Activated CD8-positive, alpha-beta memory T cell treated with anti-CD3 and anti-CD28 coated beads, Interleukin-2, amount 50 U/mL, for 1 hour (primary cell): ENCODE measurements around the gene KCNH5.

Experiments used
- DNase-seq: peaks from one replicate; pipeline ENCODE4 v3.0.0-alpha.2; 2020; ENCODE audit errors: extremely low read depth

KCNH5 gene

DNA sequence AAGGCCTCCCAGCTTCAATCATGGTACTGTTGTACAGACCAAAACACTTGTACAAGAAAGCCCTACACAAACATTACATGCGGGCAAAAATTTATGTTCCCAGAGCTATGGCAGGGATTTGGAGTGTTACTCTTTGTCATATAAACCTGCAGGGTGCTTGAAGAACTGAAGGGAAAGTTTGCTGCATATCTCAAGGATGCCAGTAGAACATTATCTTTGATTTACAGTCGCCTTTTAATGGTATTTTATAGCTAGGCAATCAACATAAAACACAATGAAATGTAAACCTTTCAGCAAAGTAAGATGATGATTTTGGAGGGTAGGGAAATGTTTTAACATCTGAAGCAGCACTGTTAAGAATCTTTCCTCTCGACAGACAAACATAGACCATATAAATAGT lies 305.6 kb downstream of the KCNH5 start:
- no peak for DNase-seq

DNA sequence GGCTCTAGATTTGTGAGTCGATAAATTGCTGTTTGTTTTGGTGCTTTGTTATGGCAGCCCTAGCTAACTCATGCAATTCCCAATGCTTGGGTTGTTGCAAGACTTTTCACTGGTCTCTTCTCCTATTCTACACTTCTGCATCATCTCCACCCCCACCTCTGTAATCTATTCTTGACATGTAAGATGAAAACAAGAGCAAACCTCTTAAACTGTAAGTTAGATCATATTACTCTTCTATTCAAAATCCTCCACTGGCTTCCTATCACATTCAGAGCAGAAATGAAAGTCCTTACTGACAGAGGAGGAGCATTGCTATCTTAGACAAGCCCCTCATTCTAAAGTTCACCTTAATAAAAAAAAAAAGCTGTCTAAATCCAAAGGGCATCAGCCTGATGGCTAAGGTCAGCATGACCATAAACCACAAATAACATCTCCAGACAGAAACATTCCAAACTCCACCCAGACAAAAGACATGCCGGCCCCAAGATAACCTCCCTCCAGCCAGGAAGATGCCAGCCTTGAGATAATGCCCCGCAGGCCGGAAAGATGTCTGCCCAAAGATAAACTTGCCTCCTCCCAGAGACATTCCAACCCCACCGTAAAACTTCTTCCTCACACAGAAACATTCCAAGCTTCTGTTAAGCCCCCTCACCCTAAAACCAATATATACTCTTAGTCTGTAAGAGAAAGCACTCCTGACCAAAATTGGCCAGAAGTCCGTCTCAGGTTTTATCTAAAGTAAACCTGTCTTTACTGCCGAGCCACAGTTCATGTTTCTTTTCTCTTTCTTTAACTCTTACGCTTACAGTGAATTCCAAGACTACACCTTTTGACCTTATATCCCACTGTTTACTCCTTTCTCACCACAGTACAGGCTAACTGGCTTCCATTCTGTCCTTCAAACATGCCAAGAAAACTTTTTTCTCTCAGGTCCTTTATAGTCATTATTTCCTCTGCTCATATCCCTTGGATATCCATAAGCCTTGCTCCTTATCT lies 308.9 kb downstream of the KCNH5 start:
- DNase-seq = no peak

DNA sequence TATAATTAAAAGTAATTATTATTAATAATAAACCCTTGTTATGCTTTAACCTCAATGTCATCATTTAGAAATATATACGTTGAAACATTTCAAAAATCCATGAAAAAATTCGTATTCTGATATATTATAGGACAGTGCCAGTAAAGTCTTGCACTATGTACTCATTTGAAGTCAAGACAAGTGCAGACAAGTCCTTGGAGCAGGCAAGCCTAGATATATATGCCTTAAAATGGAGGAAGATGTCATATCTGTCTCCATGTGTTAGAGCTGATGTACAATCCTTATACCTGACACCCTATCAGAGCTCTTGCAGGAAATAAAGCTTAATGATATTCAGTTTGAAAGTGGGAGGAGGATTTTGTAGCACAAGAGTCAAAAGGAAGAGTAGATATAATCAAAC lies 310.4 kb downstream of the KCNH5 start:
- no peak for DNase-seq

DNA sequence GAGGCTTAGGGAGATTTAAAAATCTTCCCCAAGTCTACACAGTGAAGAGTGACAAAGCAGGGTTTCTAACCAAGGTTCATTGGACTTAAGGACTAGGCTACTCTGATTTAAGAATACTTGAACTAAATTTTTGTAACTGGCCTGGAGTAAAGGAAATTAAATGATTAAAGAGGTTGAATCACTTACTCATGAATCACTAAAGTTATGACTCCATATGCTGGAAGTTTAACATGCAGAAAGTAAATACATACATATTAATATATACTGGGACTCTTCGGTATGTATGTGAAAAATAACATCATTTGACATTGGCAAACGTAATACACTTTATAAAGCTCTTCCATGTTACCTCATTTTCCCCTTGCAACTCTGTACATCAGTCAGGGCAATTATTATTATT lies 322.9 kb downstream of the KCNH5 start:
- no peak for DNase-seq

DNA sequence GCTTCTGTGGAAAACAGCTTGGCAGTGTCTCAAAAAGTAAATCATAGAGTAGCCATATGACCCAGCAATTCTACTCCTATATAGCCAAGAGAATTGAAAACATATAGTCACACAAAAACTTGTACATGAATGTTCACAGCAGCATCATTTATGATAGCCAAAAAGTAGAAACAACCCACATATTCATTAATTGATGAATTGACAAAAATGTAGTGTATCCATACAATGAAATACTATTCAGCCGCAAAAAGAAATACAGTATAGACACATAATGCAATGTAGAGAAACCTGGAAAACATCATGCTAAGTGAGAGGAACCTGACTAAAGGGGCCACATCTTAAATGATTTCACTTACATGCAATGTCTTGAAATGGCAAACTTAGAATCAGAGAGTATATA lies 326.6 kb downstream of the KCNH5 start:
- DNase-seq = no peak

DNA sequence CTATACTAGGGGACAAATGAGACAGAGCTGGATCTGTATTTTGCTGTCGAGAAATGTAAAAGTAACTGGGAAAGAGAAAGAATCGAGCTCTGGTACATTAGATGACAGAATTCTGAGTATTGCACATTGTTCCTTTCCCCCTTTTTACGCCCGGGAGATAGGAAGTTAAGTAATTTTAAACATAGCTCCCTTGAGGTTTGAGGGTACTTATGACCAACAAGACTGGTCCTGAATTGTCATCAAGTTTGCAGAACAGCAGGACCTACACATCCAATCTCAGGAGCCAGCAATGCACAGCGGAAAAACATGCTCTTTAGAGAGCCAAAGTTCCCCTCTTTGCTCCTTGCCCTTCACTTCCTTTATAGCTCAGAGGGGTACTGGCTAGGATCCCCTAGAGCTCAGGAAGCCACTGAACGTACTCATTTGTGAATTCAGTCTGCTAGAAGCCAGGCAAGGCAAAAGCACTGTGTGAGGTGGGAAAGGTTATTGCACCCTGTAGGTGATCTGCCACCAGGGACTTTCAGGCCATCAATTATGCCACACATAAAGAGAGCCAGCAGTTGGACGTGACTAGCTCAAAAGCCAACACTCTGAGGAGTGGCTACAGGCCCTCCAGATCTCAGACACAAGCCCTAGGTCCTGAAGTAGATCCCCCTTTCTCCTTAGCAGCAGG lies 333.8 kb downstream of the KCNH5 start:
- no peak for DNase-seq

DNA sequence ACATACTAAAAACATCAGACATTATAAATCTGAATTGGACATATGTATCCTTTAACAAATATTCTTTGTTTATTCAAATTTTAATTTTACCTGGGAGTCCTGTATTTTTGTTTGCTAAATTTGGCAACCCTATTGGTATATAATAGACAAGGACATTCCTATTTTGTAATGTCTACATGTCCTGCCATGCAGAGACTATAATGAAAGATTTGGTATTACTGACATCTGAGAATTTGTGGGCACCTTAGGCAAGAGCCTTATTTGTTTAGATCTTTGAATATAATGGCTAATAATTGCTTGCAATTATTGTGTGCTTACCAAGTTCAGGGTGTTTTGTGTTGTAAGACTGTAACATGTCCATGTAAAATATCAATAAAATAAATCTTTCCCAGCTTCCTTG lies 334.4 kb downstream of the KCNH5 start:
- no peak for DNase-seq

DNA sequence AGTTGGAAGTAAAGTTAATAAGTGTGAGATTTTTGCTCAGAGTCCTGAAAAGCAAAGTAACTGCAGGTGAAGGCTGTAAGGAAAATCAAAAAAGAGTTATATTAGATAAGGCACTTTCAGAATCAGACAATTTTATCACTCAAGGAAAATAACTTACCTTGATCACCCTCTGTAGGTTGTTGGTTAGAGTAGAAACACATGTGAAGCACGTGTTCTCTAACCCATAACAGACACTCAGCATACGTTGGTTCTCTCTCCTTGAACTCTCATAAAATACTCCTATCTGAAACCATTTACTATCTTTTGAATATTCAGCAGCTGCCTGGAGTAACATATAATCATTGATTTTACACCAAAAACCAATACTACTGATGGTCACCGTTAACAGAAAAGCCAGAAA lies 335.5 kb downstream of the KCNH5 start:
- no peak for DNase-seq

DNA sequence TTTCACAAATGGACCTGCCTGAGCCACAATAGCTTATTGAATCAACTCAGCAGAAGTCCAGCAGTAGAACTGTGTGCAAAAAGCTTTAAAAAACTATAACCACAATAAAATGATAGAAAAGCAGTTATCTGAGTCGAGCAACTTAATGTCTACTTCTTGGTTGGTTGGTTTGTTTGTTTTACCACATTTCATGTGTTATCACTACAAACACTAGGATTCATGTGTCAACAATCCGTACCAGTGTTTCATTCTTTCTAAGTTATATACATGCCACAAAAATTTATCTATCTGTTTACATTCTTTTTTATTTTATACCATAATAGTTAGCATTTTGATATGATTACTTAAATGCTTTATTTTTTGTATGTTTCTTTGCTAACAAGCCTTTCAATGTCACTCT lies 339.0 kb downstream of the KCNH5 start:
- DNase-seq = no peak

DNA sequence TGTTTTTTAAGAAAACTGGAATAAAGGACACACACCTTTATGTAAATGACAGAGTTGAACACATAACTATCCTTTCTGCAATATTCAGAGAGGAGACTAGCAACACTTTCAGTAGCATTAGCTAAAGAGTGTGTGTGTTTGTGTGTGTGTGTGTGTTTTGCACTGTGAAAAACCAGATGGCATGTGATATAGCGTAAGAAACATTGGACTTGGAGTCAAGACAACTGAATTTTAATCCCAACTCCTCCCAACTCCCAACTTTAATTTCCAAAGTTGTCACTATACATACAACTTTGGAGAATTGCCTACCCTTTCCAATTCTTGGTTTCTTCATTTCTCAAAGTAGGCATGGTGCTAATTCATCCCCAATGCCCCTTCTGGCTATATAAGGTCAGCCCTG lies 347.8 kb downstream of the KCNH5 start:
- no peak for DNase-seq

DNA sequence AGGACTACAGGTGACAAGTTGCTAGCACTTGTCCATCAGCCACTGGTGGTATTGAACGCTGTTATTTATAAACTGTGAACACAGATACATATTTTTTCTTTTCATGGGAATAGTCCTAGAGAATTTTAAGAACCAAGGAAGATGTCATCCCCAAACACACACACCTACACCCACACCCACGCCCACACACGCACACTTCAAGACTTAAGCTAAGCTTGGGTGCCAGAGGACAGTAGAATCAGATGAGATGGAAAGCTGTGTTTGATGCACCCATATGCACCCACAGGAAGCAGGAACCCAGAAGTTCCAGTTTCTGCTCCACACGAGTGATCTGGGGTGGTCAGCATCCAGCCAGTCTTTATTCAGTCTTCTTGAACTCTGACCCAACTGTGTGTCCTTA lies 348.3 kb downstream of the KCNH5 start:
- DNase-seq = no peak

DNA sequence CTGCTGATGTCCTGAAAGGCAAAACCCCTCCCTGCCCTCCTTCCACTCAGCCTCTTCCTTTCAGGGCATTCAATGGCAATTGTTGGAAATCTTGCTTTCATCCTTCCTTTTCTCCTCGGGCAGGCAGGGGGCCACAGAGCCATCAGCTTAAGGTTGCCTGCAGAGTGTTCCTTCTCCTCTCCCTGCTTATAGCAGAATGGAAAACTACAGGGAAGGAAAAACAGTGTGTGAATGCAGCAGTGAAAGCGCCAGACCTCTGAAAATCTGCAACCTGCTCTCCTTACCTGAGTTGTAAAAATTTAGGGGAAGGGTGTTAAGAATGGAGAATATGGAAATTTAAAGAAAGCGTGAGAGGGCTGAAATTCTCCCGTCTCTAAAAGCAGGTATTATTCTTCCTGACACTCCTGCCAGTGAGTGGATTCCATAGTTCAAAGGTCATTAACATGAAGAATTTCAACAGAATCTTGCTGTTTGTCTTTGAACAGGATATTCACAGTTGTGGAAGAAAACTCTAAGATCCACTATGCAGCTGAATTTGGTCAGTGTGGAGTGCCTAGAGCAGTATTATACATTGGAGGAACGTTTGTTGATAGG lies 348.8 kb downstream of the KCNH5 start:
- DNase-seq = no peak

DNA sequence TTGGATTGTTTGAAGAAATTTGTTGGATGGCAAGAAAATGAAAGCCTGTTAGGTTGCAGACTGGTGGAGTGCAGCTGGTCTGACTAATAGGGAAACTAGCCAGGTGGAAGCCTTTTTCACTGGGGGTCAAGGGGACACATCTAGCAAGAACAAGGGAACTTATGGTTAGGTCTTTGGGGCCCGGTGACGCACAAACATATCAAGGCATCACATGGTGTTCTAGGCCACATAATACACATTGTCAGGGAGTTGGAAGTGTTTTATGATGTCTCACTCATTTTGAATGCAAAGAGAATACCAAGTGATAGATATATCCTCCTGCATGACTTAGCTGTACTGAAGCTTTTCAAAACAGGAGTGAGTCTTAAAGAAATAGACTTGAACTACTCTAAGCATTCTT lies 351.2 kb downstream of the KCNH5 start:
- DNase-seq = no peak

DNA sequence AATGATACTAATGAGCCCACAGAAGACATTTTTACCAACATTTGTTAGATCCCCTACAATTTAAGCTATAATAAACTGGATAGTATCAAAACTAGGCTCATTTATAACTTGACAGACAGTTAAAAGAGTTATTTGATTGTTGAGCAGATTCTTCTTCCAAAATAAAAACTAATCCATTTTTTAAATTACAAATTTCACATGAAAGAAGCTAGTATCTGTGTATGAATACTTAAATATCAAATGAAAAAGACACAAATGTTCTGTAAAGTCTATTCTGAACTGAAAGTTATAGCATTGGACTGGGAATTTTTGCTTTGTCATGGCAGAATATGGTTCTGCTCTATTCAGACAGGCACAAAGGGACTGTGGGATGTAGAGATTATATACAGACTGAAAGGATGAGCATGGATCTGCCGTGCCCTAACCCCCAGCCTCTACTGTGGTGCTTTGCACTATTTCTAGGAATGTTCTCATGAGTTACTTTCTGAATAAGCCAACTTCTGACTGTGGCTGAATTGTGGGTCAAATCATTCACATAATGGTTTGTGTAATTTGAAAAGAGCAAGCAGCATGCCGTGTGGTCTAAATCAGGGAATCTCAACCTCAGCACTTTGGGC lies 352.7 kb downstream of the KCNH5 start:
- DNase-seq = no peak

DNA sequence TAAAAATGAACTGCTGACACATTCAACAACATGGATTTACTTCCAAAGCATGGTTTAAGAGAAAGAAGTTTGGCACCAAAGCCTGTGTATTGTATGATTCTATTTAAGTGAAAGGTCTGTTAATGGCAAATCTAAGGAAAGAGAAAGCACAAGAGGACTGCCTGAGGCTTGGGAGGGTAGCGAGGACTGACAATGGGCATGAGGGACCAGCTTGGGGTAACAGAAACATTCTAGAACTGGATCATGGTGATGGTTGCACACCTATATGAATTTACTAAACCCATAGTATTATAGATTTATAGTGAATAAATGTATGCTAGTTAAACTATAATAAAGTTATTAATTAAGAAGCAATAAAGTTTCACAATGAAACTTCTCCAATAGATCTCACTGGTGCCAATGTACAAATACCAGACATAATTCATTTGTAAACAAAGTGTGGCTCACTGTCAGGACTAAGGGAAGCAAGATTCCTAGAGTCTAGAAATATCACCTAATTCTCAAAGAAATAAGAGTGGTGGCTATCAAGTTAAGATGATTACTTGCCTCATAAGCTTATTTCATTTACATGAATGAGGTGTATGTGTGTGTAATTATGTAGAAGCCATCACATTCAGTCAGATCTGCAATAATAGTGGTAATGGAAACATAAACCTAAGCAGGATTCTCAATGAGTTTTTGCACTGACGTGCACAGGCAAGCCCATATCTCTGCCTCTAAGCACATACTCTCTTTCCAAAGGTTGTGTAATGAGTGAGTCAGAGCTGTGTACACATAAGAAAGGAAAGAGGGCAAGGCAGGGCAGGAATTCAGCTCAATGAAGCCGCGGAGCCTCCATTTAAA lies 353.4 kb downstream of the KCNH5 start:
- DNase-seq = no peak

DNA sequence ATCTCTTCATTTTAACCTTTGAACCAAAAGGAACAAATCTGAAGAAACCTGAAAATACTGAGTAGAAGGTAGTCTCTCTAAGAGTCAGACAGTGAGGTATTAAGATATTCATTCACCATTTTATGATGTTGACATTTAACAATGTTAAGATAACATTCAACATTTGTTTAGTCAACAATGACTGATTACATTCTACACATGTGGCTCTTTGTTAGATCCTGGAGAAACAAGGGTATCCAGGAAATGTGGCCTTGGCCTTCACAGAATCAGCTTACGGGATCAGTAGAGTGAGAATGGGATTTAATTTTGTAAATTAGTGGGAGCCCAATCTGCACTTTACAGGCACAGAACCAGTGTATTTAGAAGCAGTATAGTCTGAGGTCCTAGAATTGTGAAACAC lies 355.5 kb downstream of the KCNH5 start:
- DNase-seq = no peak

DNA sequence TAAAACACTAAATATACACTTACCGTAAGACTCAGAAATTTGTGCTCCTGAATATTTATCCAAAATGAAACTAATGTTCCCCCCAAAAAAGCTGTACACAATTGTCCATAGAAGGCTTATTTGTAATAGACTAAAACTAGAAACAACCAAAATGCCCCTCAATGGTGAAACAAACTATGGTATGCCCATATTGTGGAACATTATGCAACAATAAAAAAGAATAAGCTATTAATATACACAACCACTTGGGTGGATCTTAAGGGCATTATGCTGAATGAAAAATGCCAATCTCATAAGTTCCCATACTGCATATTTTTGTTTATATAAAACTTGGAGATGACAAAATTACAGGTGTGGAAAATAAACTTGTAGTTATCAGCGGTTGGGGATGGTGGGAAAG lies 357.4 kb downstream of the KCNH5 start:
- DNase-seq = no peak

DNA sequence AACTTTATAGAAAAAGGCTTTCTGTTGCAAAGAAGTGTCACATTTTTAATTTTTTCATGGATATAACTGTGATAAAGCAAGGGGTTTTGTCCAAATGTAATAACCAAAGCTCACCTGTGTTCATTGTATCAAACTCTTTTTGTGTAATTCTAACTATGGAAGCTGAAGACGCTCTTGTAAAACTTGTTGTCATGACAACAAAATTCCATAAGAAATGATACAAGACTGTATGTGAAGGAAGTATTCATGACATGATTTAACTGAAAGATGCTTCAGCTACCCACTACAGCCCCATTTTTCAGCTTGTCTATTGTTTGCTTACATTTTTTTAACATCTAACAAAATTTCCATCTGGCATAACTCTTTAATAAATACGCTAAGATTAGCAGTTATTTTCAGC lies 360.9 kb downstream of the KCNH5 start:
- no peak for DNase-seq

DNA sequence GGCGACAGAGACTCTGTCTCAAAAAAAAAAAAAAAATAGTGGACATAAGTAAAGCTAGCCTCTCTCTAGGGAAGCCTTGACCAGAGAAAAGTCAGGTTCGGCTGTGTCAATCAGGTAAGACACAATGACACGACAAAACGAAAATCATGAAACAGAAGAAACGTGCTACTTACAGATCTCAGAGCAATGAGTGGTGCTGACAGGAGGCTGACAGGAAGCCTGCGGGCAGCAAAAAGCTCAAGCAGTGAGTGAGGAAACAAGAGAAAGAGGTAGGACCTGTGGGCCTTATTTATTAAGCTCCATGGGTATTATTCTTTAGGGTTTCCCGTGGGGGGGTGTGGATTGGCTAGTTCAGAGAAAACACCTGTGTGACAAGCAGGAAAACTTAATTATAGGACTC lies 363.1 kb downstream of the KCNH5 start:
- no peak for DNase-seq

DNA sequence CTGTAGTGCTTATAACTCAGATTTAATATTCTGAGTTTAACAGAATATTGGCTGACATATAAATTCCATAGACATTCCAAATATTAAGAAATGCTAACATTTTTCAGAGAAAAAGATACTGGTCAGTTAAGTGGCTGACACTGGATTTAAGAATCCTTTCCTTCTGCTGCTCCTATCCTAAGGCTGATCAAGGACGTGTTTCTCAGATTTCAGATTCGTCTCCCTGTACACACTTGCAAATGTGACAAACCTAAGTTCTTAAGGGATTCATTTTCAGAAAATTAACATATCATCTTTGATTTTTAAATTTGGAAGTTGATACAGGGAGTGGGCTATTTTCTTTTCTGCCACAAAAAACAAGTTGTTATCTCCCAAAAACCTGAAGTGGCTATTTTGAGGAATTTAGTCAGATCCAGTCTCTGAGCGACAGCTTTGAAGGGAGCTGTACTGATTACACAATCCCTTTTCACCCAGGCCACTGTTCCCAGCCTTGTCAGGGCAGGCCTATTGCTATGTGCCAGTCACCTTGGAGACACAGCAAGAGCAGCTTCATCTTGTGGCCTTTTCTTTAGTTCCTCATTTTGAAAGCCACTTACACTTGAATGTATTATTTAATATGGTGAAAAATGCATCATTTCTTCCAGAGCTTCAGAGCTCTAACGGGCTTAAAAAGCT lies 370.6 kb downstream of the KCNH5 start:
- no peak for DNase-seq
